Measurements from ENCODE around the gene DCST1.

Gene DCST1

GRCh38 chr1:154990276-154990675 lies 43.3 kb upstream of the DCST1 start:
- TF ChIP-seq POLR2AphosphoS5 (IDR thresholded peaks at IDR 0.05; ENCODE audit: low read depth, low read length) = no peak
- TF ChIP-seq SIN3A (IDR thresholded peaks at IDR 0.05; ENCODE audit: borderline replicate concordance, insufficient read depth, low read length) = no peak
- TF ChIP-seq TAF1 (IDR thresholded peaks at IDR 0.05; ENCODE audit: borderline replicate concordance, insufficient read depth, low read length) = no peak
- no peak for TF ChIP-seq REST (IDR thresholded peaks at IDR 0.05; ENCODE audit: insufficient read depth in 1 of 2, low read depth in 2 of 2, low read length in 2 of 2)
- TF ChIP-seq FOXP2 (optimal IDR thresholded peaks at IDR 0.05; ENCODE audit: borderline replicate concordance, extremely low read depth, extremely low read length, insufficient read depth) = no peak

- TF ChIP-seq POLR2AphosphoS5 (IDR thresholded peaks at IDR 0.05; ENCODE audit: low read depth, low read length) (peak; percentile 76), REST (IDR thresholded peaks at IDR 0.05; ENCODE audit: insufficient read depth in 1 of 2, low read depth in 2 of 2, low read length in 2 of 2) (no peak)
Observed at GRCh38 chr1:154992721-154993571, 40.7 kb upstream of the DCST1 start.

GRCh38 chr1:154993572-154994268 lies 39.9 kb upstream of the DCST1 start, which contains the start of gene LENEP:
Gene LENEP, plus strand, starts transcription at chr1:154993586. Its CDS starts 22 bp downstream, at chr1:154993608.
- TF ChIP-seq TAF1 (IDR thresholded peaks at IDR 0.05; ENCODE audit: borderline replicate concordance, insufficient read depth, low read length) = no peak
- TF ChIP-seq FOXP2 (optimal IDR thresholded peaks at IDR 0.05; ENCODE audit: borderline replicate concordance, extremely low read depth, extremely low read length, insufficient read depth) = no peak
- TF ChIP-seq SIN3A (IDR thresholded peaks at IDR 0.05; ENCODE audit: borderline replicate concordance, insufficient read depth, low read length) = no peak
- TF ChIP-seq POLR2AphosphoS5 (IDR thresholded peaks at IDR 0.05; ENCODE audit: low read depth, low read length) = no peak; the same call in 1 of the 2 replicates
- TF ChIP-seq REST (IDR thresholded peaks at IDR 0.05; ENCODE audit: insufficient read depth in 1 of 2, low read depth in 2 of 2, low read length in 2 of 2) = no peak

GRCh38 chr1:154994269-154994587 lies 39.4 kb upstream of the DCST1 start:
- TF ChIP-seq FOXP2 (optimal IDR thresholded peaks at IDR 0.05; ENCODE audit: borderline replicate concordance, extremely low read depth, extremely low read length, insufficient read depth) (no peak), REST (IDR thresholded peaks at IDR 0.05; ENCODE audit: insufficient read depth in 1 of 2, low read depth in 2 of 2, low read length in 2 of 2) (no peak), POLR2AphosphoS5 (IDR thresholded peaks at IDR 0.05; ENCODE audit: low read depth, low read length) (no peak), SIN3A (IDR thresholded peaks at IDR 0.05; ENCODE audit: borderline replicate concordance, insufficient read depth, low read length) (no peak), TAF1 (IDR thresholded peaks at IDR 0.05; ENCODE audit: borderline replicate concordance, insufficient read depth, low read length) (no peak)

Measured in PFSK-1 (cell line).